Esophagus squamous epithelium (tissue), 4 donors: ENCODE data around the gene FHAD1.

Experiments
- CTCF ChIP-seq, 6 experiments: fragments of 450-650 bp in 4 of 6; fragments of 200-600 bp in 2 of 6; sonication (generic) in 2 of 6; IDR thresholded peaks; one replicate each; pipeline ENCODE4 v1.5.1; 2016 to 2019; ENCODE audit warnings: antibody characterized with exemption in 6 of 6, mild to moderate bottlenecking in 4 of 6, moderate library complexity in 4 of 6
- POLR2A ChIP-seq, 4 donors: fragments of 450-650 bp; IDR thresholded peaks; one replicate each; pipeline ENCODE4 v1.6.1; 2017; ENCODE audit warnings: antibody characterized with exemption in 4 of 4, mild to moderate bottlenecking in 4 of 4, moderate library complexity in 3 of 4

- TF ChIP-seq CTCF (IDR thresholded peaks at IDR 0.05), result no peak
- TF ChIP-seq POLR2A (IDR thresholded peaks at IDR 0.05), result no peak
Observed at GRCh38 chr1:15425521-15425920, 178.5 kb downstream of the FHAD1 start.
